ENCODE measurements around the gene RSF1.

Gene RSF1

GRCh38 chr11:77749232-77749631 lies 71.3 kb downstream of the RSF1 start:
- no peak for DNase-seq

- no peak for DNase-seq
Observed at GRCh38 chr11:77748266-77748665, 72.3 kb downstream of the RSF1 start.

GRCh38 chr11:77747381-77747969 lies 73.0 kb downstream of the RSF1 start:
- DNase-seq = no peak

- DNase-seq = no peak
Observed at GRCh38 chr11:77736473-77736872, 84.0 kb downstream of the RSF1 start.

GRCh38 chr11:77734890-77735289 lies 85.6 kb downstream of the RSF1 start:
- no peak for DNase-seq

- no peak for DNase-seq
Observed at GRCh38 chr11:77732143-77732542, 88.4 kb downstream of the RSF1 start.

- no peak for DNase-seq
Observed at GRCh38 chr11:77730789-77731188, 89.7 kb downstream of the RSF1 start.

GRCh38 chr11:77729063-77729462 lies 91.5 kb downstream of the RSF1 start:
- DNase-seq = no peak

- no peak for DNase-seq
Observed at GRCh38 chr11:77728203-77728786, 92.2 kb downstream of the RSF1 start.

GRCh38 chr11:77726524-77726923 lies 94.0 kb downstream of the RSF1 start:
- no peak for DNase-seq

- DNase-seq = no peak
Observed at GRCh38 chr11:77725433-77725832, 95.1 kb downstream of the RSF1 start.

GRCh38 chr11:77724636-77725035 lies 95.9 kb downstream of the RSF1 start:
- DNase-seq = no peak

GRCh38 chr11:77723024-77723423 lies 97.5 kb downstream of the RSF1 start:
- DNase-seq = no peak

- no peak for DNase-seq
Observed at GRCh38 chr11:77710358-77710757, 110.2 kb downstream of the RSF1 start.

GRCh38 chr11:77705876-77706579 lies 114.5 kb downstream of the RSF1 start:
- DNase-seq = no peak

GRCh38 chr11:77705195-77705875 lies 115.2 kb downstream of the RSF1 start:
- DNase-seq = no peak

- DNase-seq = no peak
Observed at GRCh38 chr11:77704029-77704428, 116.5 kb downstream of the RSF1 start.

- no peak for DNase-seq
Observed at GRCh38 chr11:77699425-77699824, 121.1 kb downstream of the RSF1 start.

- DNase-seq = no peak
Observed at GRCh38 chr11:77698896-77699295, 121.6 kb downstream of the RSF1 start.

GRCh38 chr11:77697865-77698264 lies 122.7 kb downstream of the RSF1 start:
- no peak for DNase-seq

- DNase-seq = no peak
Observed at GRCh38 chr11:77695417-77695816, 125.1 kb downstream of the RSF1 start.

- DNase-seq = no peak
Observed at GRCh38 chr11:77690649-77691048, 129.9 kb downstream of the RSF1 start.

GRCh38 chr11:77687088-77687487 lies 133.4 kb downstream of the RSF1 start:
- no peak for DNase-seq

- no peak for DNase-seq
Observed at GRCh38 chr11:77677138-77677537, 143.4 kb downstream of the RSF1 start.
